ENCODE data around the gene C9orf78. TPM values are rescaled to one million over a fixed set of nuclear protein-coding genes. Genes with fewer than 3 reads are reported as not detected.

C9orf78 gene
- 40.2 TPM for total RNA-seq

- DNase-seq, result peak; percentile 95
Measured at GRCh38 chr9:129835128-129835859, at the start of gene C9orf78, which contains the start of gene USP20. Gene C9orf78 (minus strand): TSS chr9:129835275. CDS start chr9:129835221, 54 bp downstream. Gene USP20 (plus strand): TSS chr9:129835458. CDS start chr9:129852556, 17,098 bp downstream.

- peak; percentile 61 for DNase-seq
Measured at GRCh38 chr9:129884220-129885017, 49.3 kb upstream of the C9orf78 start.

- DNase-seq, result no peak
Measured at GRCh38 chr9:129881547-129882324, 46.7 kb upstream of the C9orf78 start.

GRCh38 chr9:129880654-129881546 is 45.8 kb upstream of the C9orf78 start:
- no peak for DNase-seq

GRCh38 chr9:129879991-129880653 is 45.0 kb upstream of the C9orf78 start:
- no peak for DNase-seq

- DNase-seq, result no peak
Measured at GRCh38 chr9:129879103-129879699, 44.1 kb upstream of the C9orf78 start.

- no peak for DNase-seq
Measured at GRCh38 chr9:129878291-129878690, 43.2 kb upstream of the C9orf78 start.

GRCh38 chr9:129876815-129877214 is 41.7 kb upstream of the C9orf78 start:
- no peak for DNase-seq

GRCh38 chr9:129875687-129876395 is 40.8 kb upstream of the C9orf78 start:
- no peak for DNase-seq

- DNase-seq, result no peak
Measured at GRCh38 chr9:129875181-129875611, 40.1 kb upstream of the C9orf78 start.

GRCh38 chr9:129874261-129875101 is 39.4 kb upstream of the C9orf78 start:
- DNase-seq, result no peak

GRCh38 chr9:129873563-129874190 is 38.6 kb upstream of the C9orf78 start:
- no peak for DNase-seq

- no peak for DNase-seq
Measured at GRCh38 chr9:129871046-129871445, 36.0 kb upstream of the C9orf78 start.

- DNase-seq, result no peak
Measured at GRCh38 chr9:129869585-129870501, 34.8 kb upstream of the C9orf78 start.

- no peak for DNase-seq
Measured at GRCh38 chr9:129868872-129869486, 33.9 kb upstream of the C9orf78 start.

GRCh38 chr9:129868023-129868871 is 33.2 kb upstream of the C9orf78 start:
- no peak for DNase-seq

Measured in occipital lobe (tissue), 2 donors.